ENCODE data around the gene ERVK3-1. TPM values are rescaled to one million over a fixed set of nuclear protein-coding genes. Genes with fewer than 3 reads are reported as not detected.

The ERVK3-1 gene
- total and polyA plus RNA-seq, 2 of the 8 experiments (the other 6 are each of a cell fraction or from before 2014, with no cell fraction given), result 29.9 to 31.5 TPM

- TF ChIP-seq PHF8 (conservative IDR thresholded peaks at IDR 0.05; ENCODE audit: low read depth, low read length) (no peak), SIRT6 (IDR thresholded peaks at IDR 0.05; ENCODE audit: low read length) (no peak)
These were observed 36.8 kb upstream of the ERVK3-1 start (continued) for GRCh38 chr19:58268344-58268743.
